PC-9 (cell line): Measurements from ENCODE around the gene RYR2. TPM values are rescaled to one million over a fixed set of nuclear protein-coding genes. Genes with fewer than 3 reads are reported as not detected.
A peak's percentile ranks its signal among the peaks of the same experiment; 100 is the strongest.

Experiments used
- BruUV-seq: library from RNA; stranded (reverse); fragments of 400-500 nt; replicated peaks from 2 replicates; lab custom pipeline; 2021; lab: Mats Ljungman, UMichigan
- CTCF ChIA-PET: fragments of 300-600 bp; sonication (Branson Sonifier 250); formaldehyde crosslinking; loops from one replicate; lab custom pipeline; 2022; ENCODE audit warnings: antibody characterized with exemption; lab: Charles Lee
- POLR2A ChIA-PET: fragments of 300-600 bp; sonication (Branson Sonifier 250); formaldehyde crosslinking; loops from one replicate; lab custom pipeline; 2022; ENCODE audit warnings: antibody characterized with exemption; ENCODE audit not compliant: unreplicated experiment; lab: Charles Lee
- DNase-seq, 2 experiments: peaks; one replicate each; pipeline versions ENCODE4 v3.0.0 to v3.0.0-alpha.2; 2015 to 2022; ENCODE audit warnings: mixed read lengths in 1 of 2
- H2AFZ ChIP-seq: fragments of 200-600 bp; sonication (generic); 2 replicates; pipeline ENCODE4 v1.8.1; 2017; ENCODE audit warnings: antibody characterized with exemption
- H3F3A ChIP-seq: fragments of 200-600 bp; sonication (generic); 2 replicates; pipeline ENCODE4 v1.8.1; 2017; ENCODE audit warnings: antibody characterized with exemption, mild to moderate bottlenecking, low read depth; ENCODE audit not compliant: insufficient read depth
- H3K27ac ChIP-seq: fragments of 200-600 bp; sonication (generic); 2 replicates; pipeline ENCODE4 v1.6.1; 2016; ENCODE audit warnings: mixed run types
- H3K27me3 ChIP-seq: fragments of 200-600 bp; sonication (generic); 2 replicates; pipeline ENCODE4 v1.6.1; 2016; ENCODE audit warnings: low read depth, mixed run types; ENCODE audit not compliant: insufficient read depth
- H3K36me3 ChIP-seq: fragments of 200-600 bp; sonication (generic); 2 replicates; pipeline ENCODE4 v1.6.1; 2016; ENCODE audit warnings: low read depth, mixed run types
- H3K4me1 ChIP-seq: fragments of 200-600 bp; sonication (generic); replicated peaks from 2 replicates; pipeline ENCODE4 v1.6.1; 2016; ENCODE audit warnings: mixed run types; ENCODE audit not compliant: insufficient read depth
- H3K4me2 ChIP-seq: fragments of 200-600 bp; sonication (generic); 2 replicates; pipeline ENCODE4 v1.6.1; 2017; ENCODE audit warnings: mixed run types
- H3K4me3 ChIP-seq: fragments of 200-600 bp; sonication (generic); 2 replicates; pipeline ENCODE4 v1.6.1; 2016; ENCODE audit warnings: mixed run types
- H3K79me2 ChIP-seq: fragments of 200-600 bp; sonication (generic); 2 replicates; pipeline ENCODE4 v1.6.1; 2017; ENCODE audit warnings: low read depth, mixed run types
- H3K9me2 ChIP-seq: fragments of 200-600 bp; sonication (generic); 2 replicates; pipeline ENCODE4 v1.8.1; 2017; ENCODE audit warnings: mild to moderate bottlenecking; ENCODE audit not compliant: insufficient read depth
- H3K9me3 ChIP-seq: fragments of 200-600 bp; sonication (generic); 2 replicates; pipeline ENCODE4 v1.8.1; 2016; ENCODE audit warnings: low read depth; ENCODE audit not compliant: insufficient read depth
- H4K20me1 ChIP-seq: fragments of 200-600 bp; sonication (generic); 2 replicates; pipeline ENCODE4 v1.8.1; 2017; ENCODE audit not compliant: insufficient read depth
- CTCF ChIP-seq: fragments of 200-600 bp; sonication (generic); conservative IDR thresholded peaks from 2 replicates; pipeline ENCODE4 v1.6.1; 2017; ENCODE audit warnings: mixed run types, antibody characterized with exemption, mild to moderate bottlenecking, moderate library complexity
- EZH2 ChIP-seq: fragments of 200-600 bp; sonication (generic); IDR thresholded peaks from 2 replicates; pipeline ENCODE4 v1.8.0; 2017; ENCODE audit warnings: antibody characterized with exemption, low read depth
- intact Hi-C: fragments of 100-400 bp; cut with micrococcal nuclease; formaldehyde crosslinking; loops from one replicate; pipeline ENCODE4 v1.10.0; 2022; ENCODE audit not compliant: unreplicated experiment
- total RNA-seq: library from RNA; stranded (reverse); gene quantifications from 2 replicates; pipeline ENCODE4 v1.2.3, GENCODE V29; 2021

Gene RYR2
- total RNA-seq, 1 experiment from 2014 or later: not detected

GRCh38 chr1:237384213-237384612 lies 342.2 kb downstream of the RYR2 start:
- H2AFZ ChIP-seq: no peak overlapping the region
- DNase-seq: no peak
- no peaks in the 10 kb centered on the region for H3K9me2 ChIP-seq
- H3K4me1 ChIP-seq: no peaks in the 10 kb centered on the region
- H3K4me3 ChIP-seq: no peak overlapping the region
- TF ChIP-seq CTCF: no peak
- TF ChIP-seq EZH2: no peak
- no peak overlapping the region for H3K4me2 ChIP-seq
- no peaks in the 10 kb centered on the region for H4K20me1 ChIP-seq
- H3K9me3 ChIP-seq: no peaks in the 10 kb centered on the region
- no peaks in the 10 kb centered on the region for H3K79me2 ChIP-seq
- H3F3A ChIP-seq: no peaks in the 10 kb centered on the region
- H3K36me3 ChIP-seq: no peaks in the 10 kb centered on the region
- BruUV-seq: no TSS peak
- H3K27ac ChIP-seq: no peak overlapping the region
- intact Hi-C loops: no loop called here
- ChIA-PET CTCF (no interaction called here), POLR2A (no interaction called here)
- peaks cover 50% of the 10 kb centered on the region for H3K27me3 ChIP-seq

- Histone ChIP-seq H3K9me3 (no peaks in the 10 kb centered on the region), H3K4me3 (no peak overlapping the region), H4K20me1 (no peaks in the 10 kb centered on the region), H2AFZ (no peak overlapping the region), H3K27me3 (peaks cover 34% of the 10 kb centered on the region), H3K4me1 (no peaks in the 10 kb centered on the region), H3K79me2 (no peaks in the 10 kb centered on the region), H3K9me2 (no peaks in the 10 kb centered on the region), H3F3A (no peaks in the 10 kb centered on the region), H3K4me2 (no peak overlapping the region), H3K27ac (no peak overlapping the region), H3K36me3 (no peaks in the 10 kb centered on the region)
- POLR2A ChIA-PET: no interaction called here
- DNase-seq: no peak
- intact Hi-C loops: loop anchor here (1.0 to 5.0 kb wide), 4 partner anchors 634 to 1284 kb away; no protein-coding TSS in a partner anchor
- BruUV-seq: no TSS peak
- TF ChIP-seq EZH2 (no peak), CTCF (peak; percentile 79)
- CTCF ChIA-PET: interaction anchor here (0.6 to 1.8 kb wide), 2 partner anchors 782 to 1281 kb away, joined by 3 to 8 read pairs; partner anchors contain the start of gene HEATR1
Observed at GRCh38 chr1:237386362-237387143, 344.6 kb downstream of the RYR2 start.

GRCh38 chr1:237387144-237387505 lies 345.1 kb downstream of the RYR2 start:
- intact Hi-C loops: loop anchor here (2.0 to 5.0 kb wide), 3 partner anchors 634 to 1284 kb away; no protein-coding TSS in a partner anchor
- Histone ChIP-seq H3K4me1 (no peaks in the 10 kb centered on the region), H3K79me2 (no peaks in the 10 kb centered on the region), H3F3A (no peaks in the 10 kb centered on the region), H3K27me3 (peaks cover 29% of the 10 kb centered on the region), H3K9me2 (no peaks in the 10 kb centered on the region), H3K4me3 (no peak overlapping the region), H3K9me3 (no peaks in the 10 kb centered on the region), H3K27ac (no peak overlapping the region), H4K20me1 (no peaks in the 10 kb centered on the region), H3K4me2 (no peak overlapping the region), H2AFZ (no peak overlapping the region), H3K36me3 (no peaks in the 10 kb centered on the region)
- ChIA-PET POLR2A (no interaction called here), CTCF (interaction anchor here (0.6 to 1.8 kb wide), 2 partner anchors 783 to 1282 kb away, joined by 3 to 8 read pairs; partner anchors contain the start of gene HEATR1)
- TF ChIP-seq EZH2 (no peak), CTCF (no peak)
- DNase-seq: no peak
- BruUV-seq: no TSS peak
